Gastrocnemius medialis (tissue), 4 donors: ENCODE measurements around the gene EAF1. TPM values are rescaled to one million over a fixed set of nuclear protein-coding genes. Genes with fewer than 3 reads are reported as not detected.

Source experiments
- ATAC-seq, 2 donors: fragments of 150-250 bp; one replicate each; pipeline ENCODE4 v1.9.1; 2016
- DNase-seq, 2 donors: peaks; one replicate each; pipeline ENCODE4 v3.0.0-alpha.2; 2019
- H3K27ac ChIP-seq, 4 donors: fragments of 200-600 bp; sonication (generic); 1 replicate in 1 of 4; 2 replicates in 3 of 4; pipeline ENCODE4 v1.5.1; 2016 to 2018; ENCODE audit warnings: mild to moderate bottlenecking in 2 of 4, moderate library complexity in 1 of 4
- H3K27me3 ChIP-seq, 3 donors: fragments of 200-600 bp; sonication (generic) in 2 of 3; 1 replicate in 1 of 3; 2 replicates in 2 of 3; pipeline versions ENCODE4 v1.5.1 to v1.6.0; 2016 to 2019; ENCODE audit warnings: mild to moderate bottlenecking in 1 of 3, moderate library complexity in 1 of 3
- H3K36me3 ChIP-seq, 2 donors: fragments of 200-600 bp; sonication (generic) in 1 of 2; one replicate each; pipeline ENCODE4 v1.5.1; 2017 to 2018
- H3K4me1 ChIP-seq, 2 donors: fragments of 200-600 bp; sonication (generic) in 1 of 2; one replicate each; pipeline ENCODE4 v1.5.1; 2016 to 2017; ENCODE audit warnings: mild to moderate bottlenecking in 2 of 2
- H3K4me3 ChIP-seq, 4 donors: fragments of 200-600 bp; sonication (generic) in 3 of 4; 1 replicate in 1 of 4; 2 replicates in 3 of 4; pipeline ENCODE4 v1.5.1; 2016 to 2019; ENCODE audit warnings: mild to moderate bottlenecking in 2 of 4
- H3K9me3 ChIP-seq, 3 donors: fragments of 200-600 bp; sonication (generic) in 2 of 3; 1 replicate in 1 of 3; 2 replicates in 2 of 3; pipeline ENCODE4 v1.5.1; 2016 to 2019
- POLR2A ChIP-seq, 2 donors: fragments of 450-650 bp; IDR thresholded peaks; one replicate each; pipeline ENCODE4 v1.6.1; 2017; ENCODE audit warnings: antibody characterized with exemption in 2 of 2, mild to moderate bottlenecking in 2 of 2, moderate library complexity in 2 of 2
- in situ Hi-C, 4 donors: fragments of 200-750 bp; cut with MboI; loops; one replicate each; pipeline versions ENCODE4 v1.15.0 to v1.8.0; 2017; ENCODE audit warnings: low sequenced_read_pairs in 4 of 4
- intact Hi-C: fragments of 100-400 bp; cut with DNase I; formaldehyde crosslinking; loops from one replicate; pipeline ENCODE4 v1.15.1; 2023; ENCODE audit warnings: low total_unique reads
- total RNA-seq, 4 donors: library from RNA; depleted of rRNA; stranded (reverse); fragments of >200 nt; gene quantifications; one replicate each; pipeline versions ENCODE4 v1.1.0 to v1.2.3, GENCODE V29; 2016
- TF ChIP-seq, protein P1 (sequence below), 5 experiments: fragments of 450-650 bp in 3 of 5; fragments of 200-600 bp in 2 of 5; sonication (generic) in 2 of 5; IDR thresholded peaks in 4 of 5; conservative IDR thresholded peaks in 1 of 5; 1 replicate in 4 of 5; 2 replicates in 1 of 5; pipeline ENCODE4 v1.5.1; 2016 to 2019; ENCODE audit warnings: antibody characterized with exemption in 5 of 5, mild to moderate bottlenecking in 3 of 5, moderate library complexity in 3 of 5

The EAF1 gene
- 10 to 100 TPM in 2 of 4 donors, 1 to 10 TPM in 2; 9.4 to 17.3 (median 10.5) TPM for total RNA-seq

DNA sequence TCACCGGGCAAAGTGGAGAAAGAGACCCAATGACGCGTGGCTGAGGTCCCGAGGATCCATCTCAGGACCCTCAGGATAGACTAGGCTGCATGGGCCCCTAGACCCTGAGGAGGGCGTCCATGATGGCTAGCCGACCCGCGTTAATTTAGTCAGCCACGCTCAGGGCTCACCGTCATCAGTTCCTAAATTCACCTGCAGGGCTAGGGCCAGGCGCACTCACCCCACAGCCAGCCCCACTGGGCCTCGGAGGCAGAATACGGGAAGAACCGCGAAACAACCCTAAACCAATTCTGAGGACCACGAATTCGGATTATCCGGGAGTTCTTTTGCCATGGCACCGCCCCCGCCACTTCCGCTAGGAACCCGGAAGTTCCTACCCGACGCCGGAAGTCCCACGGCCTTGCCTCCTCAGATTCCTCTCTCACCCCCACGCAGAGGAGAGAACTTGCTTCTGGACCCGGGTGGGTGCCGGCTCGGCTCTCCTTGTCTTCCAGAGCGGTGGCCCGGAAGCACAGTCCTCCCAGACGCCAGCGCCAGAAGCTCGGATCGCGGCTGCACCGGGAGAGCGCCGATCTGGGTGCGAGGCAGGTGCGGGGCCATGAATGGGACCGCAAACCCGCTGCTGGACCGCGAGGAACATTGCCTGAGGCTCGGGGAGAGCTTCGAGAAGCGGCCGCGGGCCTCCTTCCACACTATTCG lies at the start of gene EAF1, which contains the start of gene METTL6:
Gene EAF1, plus strand, starts transcription at position 417 of the 699 bp plus-strand sequence. Its CDS starts 182 bp downstream, at position 599.
Gene METTL6, minus strand, starts transcription at position 363 of the 699 bp plus-strand sequence. CDS start 1,033 bp downstream, outside the sequence.
- intact Hi-C loops = loop anchor here (1.0 to 5.0 kb wide), 3 partner anchors 78 to 225 kb away; no protein-coding TSS in a partner anchor

DNA sequence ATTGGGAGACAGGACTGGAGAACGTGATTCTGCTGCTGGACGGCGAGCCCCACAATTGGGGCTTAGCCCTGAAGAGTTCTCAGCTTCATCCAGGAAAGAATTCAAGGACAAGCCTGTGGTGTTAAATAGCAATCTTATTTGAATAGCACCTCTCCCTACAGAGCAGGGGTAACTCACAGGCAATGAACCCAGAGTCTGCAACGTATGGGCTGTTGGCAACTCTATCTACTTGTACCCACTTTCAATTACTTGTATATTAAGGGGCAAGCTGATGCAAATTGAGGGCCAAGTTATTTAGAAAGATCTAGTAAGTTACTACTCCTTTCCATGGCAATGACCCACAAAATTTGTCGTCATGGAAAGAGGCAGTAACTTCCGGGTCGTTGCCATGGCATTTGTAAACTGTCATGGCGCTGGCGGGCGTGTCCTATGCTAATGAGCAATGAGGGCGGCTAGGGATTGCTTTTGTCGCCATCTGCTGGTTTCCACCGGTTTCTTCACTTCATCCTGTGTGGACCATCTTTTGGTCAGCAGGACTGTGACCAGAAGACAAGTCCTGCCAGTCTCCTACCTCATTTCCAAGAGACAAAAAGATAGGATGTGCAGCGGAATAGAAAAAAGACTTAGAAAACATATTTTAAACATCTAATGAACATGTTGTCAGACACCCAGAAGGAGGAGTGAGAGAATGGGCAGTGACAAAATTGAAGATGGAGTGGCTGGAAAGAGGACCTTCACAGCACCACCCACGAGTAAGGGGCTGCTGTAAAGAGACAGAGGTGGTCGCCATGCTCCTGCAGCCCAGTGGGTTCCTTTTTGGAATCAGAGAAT lies 49.2 kb upstream of the EAF1 start:
- Histone ChIP-seq H3K36me3 (no peaks in the 10 kb centered on the region), H3K27ac (peak overlapping the region; percentile 57 to 74 (median 66)), H3K4me1 (peaks cover 0 to 4% of the 10 kb centered on the region in 2 donors), H3K27me3 (no peaks in the 10 kb centered on the region), H3K4me3 (peak overlapping the region in 3 of 4 donors; percentile 24 to 37 (median 27)), H3K9me3 (no peaks in the 10 kb centered on the region)
- in situ Hi-C loops = loop anchor here in 1 of 4 donors (5.0 kb wide), 1 partner anchor 41 kb away; no protein-coding TSS in a partner anchor
- TF ChIP-seq POLR2A (IDR thresholded peaks at IDR 0.05) = no peak
- TF ChIP-seq, protein P1, sequence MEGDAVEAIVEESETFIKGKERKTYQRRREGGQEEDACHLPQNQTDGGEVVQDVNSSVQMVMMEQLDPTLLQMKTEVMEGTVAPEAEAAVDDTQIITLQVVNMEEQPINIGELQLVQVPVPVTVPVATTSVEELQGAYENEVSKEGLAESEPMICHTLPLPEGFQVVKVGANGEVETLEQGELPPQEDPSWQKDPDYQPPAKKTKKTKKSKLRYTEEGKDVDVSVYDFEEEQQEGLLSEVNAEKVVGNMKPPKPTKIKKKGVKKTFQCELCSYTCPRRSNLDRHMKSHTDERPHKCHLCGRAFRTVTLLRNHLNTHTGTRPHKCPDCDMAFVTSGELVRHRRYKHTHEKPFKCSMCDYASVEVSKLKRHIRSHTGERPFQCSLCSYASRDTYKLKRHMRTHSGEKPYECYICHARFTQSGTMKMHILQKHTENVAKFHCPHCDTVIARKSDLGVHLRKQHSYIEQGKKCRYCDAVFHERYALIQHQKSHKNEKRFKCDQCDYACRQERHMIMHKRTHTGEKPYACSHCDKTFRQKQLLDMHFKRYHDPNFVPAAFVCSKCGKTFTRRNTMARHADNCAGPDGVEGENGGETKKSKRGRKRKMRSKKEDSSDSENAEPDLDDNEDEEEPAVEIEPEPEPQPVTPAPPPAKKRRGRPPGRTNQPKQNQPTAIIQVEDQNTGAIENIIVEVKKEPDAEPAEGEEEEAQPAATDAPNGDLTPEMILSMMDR (IDR thresholded peaks at IDR 0.05 in 4 of 5, conservative IDR thresholded peaks at IDR 0.05 in 1 of 5) = peak; percentile 88 to 94 (median 91)
- intact Hi-C loops = loop anchor here (1.0 to 2.0 kb wide), 5 partner anchors 33 to 275 kb away; partner anchors contain the start of genes CAPN7 and SH3BP5
- peak; percentile 92 to 95 for DNase-seq
- ATAC-seq = peak; percentile 98 to 99

More for the DNA sequence above, at the start of gene EAF1, which contains the start of gene METTL6:
- DNase-seq (peak; percentile 64 to 72), ATAC-seq (peak; percentile 90 to 94)
- Histone ChIP-seq H3K36me3 (peaks cover 0 to 42% of the 10 kb centered on the region in 2 donors), H3K4me3 (peak within 1 kb of the TSS; percentile 80 to 100 (median 90)), H3K9me3 (no peaks in the 10 kb centered on the region), H3K27me3 (no peaks in the 10 kb centered on the region), H3K4me1 (peaks cover 33 to 40% of the 10 kb centered on the region in 2 donors), H3K27ac (peak within 1 kb of the TSS; percentile 85 to 88 (median 87))
- in situ Hi-C loops = loop anchor here (5.0 to 25.0 kb wide), 3 partner anchors 127 to 135 kb away; no protein-coding TSS in a partner anchor
- TF ChIP-seq, protein P1 (IDR thresholded peaks at IDR 0.05 in 4 of 5, conservative IDR thresholded peaks at IDR 0.05 in 1 of 5) = peak in 4 of 5 experiments; percentile 20 to 49 (median 48)
- peak; percentile 25 to 43 for TF ChIP-seq POLR2A (IDR thresholded peaks at IDR 0.05)

DNA sequence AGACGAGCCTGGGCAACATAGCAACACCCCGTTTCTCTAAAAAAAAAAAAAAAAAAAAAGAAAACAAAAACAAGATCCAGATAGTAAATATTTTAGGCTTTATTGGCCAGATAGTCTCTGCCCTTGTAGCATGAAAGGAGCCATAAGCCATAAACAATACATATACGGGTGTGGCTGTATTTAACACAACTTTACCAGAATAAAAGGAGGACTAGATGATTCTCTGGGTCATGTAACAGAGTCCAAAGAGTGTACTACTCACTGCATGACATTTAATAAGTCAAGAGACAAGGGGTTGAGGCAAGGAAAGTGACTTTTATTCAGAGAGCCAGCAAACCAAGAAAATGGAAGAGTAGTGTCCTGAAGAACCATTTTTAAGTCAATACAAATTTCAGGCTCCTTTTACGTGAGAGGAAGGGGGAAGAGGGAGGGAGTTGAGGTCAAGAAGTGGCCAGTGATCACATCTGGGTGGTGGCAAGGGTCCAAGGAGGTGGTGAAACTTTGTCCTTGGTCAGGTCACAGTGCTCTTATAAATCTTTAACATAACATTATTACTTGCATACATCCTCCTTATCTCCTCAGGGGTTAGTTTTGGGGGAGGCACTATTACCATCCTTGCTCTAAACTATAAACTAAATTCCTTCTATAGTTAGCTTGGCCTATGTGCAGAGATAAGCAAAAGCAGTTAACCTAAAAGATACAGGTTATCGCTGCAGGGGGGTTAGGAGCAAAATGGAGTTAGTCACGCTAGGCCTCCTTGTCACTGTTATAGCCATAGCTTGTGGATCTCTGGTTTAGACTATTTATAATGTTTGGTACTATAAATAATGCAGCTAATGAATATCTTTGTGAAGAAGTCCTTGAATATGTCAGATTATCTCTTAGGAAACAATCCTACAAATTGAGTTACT lies 46.2 kb upstream of the EAF1 start:
- DNase-seq (no peak), ATAC-seq (no peak)
- H3K27me3 ChIP-seq = no peaks in the 10 kb centered on the region
- in situ Hi-C loops (loop anchor here (5.0 to 10.0 kb wide), 4 partner anchors 46 to 119 kb away; partner anchors contain the start of gene SH3BP5 (in 1 of the 4)), intact Hi-C loops (no loop called here)
- peaks cover 0 to 4% of the 10 kb centered on the region in 2 donors for H3K4me1 ChIP-seq
- H3K27ac ChIP-seq = no peak overlapping the region
- no peaks in the 10 kb centered on the region for H3K36me3 ChIP-seq
- H3K9me3 ChIP-seq = no peaks in the 10 kb centered on the region
- no peak overlapping the region for H3K4me3 ChIP-seq
- no peak for TF ChIP-seq POLR2A (IDR thresholded peaks at IDR 0.05)
- TF ChIP-seq, protein P1 (IDR thresholded peaks at IDR 0.05 in 4 of 5, conservative IDR thresholded peaks at IDR 0.05 in 1 of 5) = no peak
